Middle frontal gyrus (tissue), 1 donor: Measurements from ENCODE around the gene EPDR1.

ENCODE experiments used
- DNase-seq: peaks from one replicate; pipeline ENCODE4 v3.0.0-alpha.2; 2015; ENCODE audit warnings: low spot score; ENCODE audit errors: extremely low spot score

The EPDR1 gene

DNA sequence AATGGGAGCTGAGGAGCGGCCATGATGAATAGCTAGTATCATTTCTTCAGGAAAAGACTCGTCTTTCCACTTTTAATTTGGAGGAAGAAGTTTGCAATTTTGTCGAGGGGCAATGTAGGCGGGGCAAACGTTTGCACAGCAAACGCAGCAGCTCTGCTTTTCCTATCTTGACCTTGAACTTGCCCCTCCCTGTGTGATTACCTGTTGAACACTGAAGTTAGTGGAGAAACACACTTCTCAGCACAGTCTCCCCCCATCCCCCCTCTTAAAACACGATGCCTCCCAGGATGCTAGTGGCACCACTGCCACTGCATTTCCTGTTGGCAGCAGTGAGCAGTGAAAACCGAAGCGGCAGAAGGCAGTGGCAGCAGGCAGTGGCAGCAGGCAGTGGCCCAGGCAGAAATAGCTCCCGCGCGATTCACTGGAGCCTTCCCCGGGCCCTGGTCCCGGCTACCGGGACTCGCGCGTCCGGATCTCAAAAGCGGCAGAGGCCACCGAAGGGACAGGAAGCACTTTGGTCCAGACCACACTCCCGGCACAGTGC lies at the start of gene EPDR1:
EPDR1 (plus strand) TSS at position 336 of the 544 bp plus-strand sequence. CDS start 300 bp downstream, outside the sequence.
- peak; percentile 46 for DNase-seq

DNA sequence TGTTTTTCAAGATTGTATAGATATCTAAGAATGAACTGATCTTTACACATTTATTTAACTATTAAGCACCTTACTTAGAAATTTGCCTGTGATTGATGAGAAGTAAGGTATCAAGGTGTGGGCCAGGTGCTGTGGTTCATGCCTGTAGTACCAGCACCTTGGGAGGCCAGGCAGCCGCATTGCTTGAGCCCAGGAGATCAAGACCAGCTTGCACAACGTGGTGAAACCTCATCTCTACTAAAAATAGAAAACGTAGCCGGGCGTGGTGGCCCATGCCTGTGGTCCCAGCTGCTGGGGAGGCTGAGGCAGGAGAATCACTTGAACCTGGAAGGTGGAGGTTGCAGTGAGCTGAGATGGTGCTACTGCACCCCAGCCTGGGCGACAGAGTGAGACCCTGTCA lies 38.4 kb upstream of the EPDR1 start:
- DNase-seq, result no peak

DNA sequence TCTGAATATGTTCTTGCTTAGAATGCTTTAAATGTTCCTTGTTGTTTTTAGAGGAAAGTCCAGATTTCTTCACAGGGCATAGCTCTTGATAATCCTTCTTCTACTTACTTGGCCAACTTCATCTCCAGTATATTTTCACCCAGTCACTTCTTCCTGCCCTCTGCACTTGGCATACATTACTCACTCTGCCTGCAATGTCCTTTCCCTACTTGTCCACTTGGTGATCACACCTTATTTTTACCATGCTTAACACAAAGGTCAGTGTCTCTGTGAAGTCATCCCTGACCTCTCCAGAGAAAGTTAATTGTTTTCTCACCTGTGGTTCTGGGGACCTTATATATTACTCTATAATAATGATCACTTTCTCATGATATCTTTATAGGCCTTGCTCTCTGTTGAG lies 27.1 kb upstream of the EPDR1 start:
- DNase-seq, result no peak

DNA sequence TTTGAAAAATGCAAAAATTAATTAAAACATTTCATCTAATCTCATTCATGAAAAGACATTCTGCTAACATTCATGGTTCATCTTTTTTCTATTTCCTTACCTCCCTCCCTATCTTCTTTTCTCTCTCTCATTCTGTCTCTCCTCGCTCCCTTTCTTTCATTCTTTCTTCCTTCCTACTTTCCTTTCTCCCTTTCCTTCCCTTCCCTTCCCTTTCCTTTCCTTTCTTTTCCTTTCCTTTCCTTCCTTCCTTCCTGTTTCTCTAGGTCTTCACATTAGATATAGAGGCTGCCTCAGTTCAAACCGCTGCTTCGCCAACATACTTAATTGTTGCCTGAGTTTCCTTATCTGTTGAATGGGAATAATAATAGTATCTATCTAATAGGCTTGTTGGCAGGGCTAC lies 25.8 kb upstream of the EPDR1 start:
- no peak for DNase-seq

DNA sequence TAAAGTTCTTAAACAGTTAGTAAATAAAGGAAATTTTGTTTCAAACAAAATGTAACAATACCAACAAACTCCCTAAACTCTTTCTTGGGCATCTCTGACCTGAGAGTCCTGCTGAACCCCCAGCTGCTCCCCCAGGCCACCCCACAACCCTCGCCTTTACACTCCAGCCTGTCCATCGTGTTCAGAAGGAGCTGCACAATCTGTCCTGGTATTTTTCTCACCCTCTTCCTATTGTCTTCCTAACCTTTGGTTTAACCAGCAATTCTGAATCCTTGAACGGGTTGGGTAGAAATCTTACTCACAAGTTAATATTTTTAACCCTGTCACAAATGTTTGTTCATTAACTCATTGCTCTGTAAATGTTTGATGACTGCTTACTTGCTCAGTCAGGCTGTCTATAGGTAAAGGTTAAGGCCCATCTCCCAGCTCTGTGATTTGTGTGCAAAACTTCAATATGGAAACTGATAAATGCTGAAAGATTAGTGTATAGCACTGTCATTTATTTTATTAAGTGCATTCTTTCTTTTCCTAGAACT lies 20.7 kb upstream of the EPDR1 start:
- DNase-seq, result no peak

DNA sequence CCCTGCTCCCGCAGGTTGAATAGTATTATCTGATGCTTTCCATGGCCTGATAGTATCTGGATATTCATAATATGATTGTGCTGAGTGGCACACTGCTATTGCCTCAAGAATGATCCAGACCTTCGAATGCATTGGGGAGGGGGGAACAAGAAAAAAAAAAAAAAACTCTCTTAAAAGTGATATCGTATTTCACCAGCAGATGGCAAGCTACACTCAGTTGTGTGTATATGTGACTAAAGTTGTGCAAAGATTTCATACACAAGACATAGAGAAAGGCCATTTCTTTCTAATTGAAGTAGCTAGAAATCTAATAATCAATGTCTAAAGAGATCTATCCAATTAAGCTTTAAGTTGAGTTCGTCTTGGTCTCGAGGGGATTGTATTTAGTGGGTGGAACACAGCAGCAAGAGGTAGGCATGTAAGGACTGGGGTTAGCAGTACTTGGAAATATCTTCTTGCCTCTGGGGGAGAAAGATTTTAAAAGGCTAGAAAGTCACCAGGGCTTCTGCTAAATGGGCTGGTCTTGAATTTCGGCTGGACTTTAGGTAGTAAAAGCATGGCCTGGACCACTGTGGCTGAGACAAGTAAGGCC lies 19.1 kb upstream of the EPDR1 start:
- DNase-seq, result no peak

DNA sequence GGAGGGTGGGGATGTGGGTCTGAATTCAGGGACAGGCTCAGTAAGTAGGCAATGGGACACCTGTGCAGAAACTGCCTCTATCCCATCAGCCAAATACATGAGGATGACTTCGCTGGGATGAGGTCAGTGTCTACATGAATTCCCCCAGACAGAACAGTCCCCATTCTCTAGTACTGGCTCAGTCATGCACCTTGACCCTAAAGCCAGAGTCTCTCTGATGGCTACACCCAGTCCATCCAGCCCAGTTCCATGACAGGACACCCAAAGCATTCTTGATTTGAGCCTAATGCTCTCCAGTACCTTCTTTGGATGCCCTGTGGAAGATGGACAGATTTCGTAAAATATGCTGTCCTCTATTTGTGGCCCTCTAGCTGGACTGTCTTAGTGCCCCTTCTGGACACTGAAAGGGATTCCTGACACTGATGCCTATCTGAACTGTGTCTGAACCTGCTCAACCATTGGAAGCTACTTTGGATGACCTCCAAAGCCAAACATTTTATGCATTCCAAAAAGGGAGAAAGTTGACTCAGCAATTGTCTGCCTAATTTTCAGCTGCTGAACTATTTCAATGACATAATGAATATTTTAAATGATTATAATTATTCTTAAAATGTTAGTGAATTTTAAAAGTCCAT lies 18.4 kb upstream of the EPDR1 start:
- no peak for DNase-seq

DNA sequence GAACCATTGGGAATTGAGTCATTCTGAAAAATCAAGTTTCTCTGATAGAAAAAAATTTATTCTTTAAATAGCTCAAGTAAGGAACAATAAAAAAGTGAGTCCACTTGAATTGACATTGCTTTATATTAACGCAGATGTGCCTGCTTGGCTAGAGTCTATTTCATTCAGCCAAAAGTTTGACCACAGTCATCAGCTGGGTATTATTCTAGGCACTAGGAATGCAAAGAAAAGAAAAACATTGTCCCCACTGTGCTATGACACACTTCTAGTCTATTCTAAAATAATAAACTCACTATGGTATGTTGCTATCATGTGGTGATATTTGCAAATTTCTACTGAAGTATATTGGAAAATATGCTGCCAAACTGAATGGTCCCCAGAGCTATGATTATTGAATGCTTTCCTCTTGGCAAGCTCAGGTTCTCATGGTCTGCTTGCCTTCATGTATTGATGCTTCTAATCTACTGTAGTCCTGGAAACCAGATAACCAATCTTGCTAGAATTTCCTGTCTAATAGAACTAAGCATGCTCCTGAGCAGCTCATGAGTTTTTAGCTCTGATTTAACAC lies 12.1 kb upstream of the EPDR1 start:
- no peak for DNase-seq

- DNase-seq, result no peak
Measured at GRCh38 chr7:37912756-37913155, 7.7 kb upstream of the EPDR1 start.

GRCh38 chr7:37915438-37915837 lies 5.0 kb upstream of the EPDR1 start:
- DNase-seq, result no peak

DNA sequence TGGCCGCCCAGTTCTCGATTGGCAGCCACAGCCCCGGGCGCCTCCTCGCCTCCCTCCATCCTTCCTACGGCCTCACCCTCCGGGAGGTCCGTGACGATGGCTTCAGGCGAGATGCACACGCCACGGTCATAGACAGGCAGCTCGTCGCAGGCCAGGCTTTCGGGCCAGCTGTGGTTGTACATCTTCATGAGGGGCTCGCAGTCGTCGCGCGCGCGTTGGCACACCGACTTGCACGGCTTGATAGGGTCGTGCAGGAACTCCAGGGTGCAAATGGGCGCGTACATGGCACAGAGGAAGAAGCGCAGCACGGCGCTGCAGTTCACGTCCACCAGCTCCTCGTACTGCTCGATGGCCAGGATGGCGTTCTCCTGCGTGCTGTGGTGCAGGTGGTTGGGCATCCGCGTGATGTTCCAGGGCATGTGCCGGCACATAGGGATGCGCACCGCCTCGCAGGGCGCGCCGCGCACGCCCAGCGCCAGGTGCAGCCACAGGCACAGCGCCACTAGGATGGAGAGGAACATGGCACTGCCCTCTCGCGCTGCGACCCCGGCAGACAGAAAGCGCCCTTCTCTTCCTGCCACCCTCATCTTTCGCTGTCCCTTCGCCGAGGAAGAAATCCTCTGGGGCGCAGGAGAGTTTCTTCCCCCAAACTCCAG lies 4.3 kb upstream of the EPDR1 start:
- no peak for DNase-seq

DNA sequence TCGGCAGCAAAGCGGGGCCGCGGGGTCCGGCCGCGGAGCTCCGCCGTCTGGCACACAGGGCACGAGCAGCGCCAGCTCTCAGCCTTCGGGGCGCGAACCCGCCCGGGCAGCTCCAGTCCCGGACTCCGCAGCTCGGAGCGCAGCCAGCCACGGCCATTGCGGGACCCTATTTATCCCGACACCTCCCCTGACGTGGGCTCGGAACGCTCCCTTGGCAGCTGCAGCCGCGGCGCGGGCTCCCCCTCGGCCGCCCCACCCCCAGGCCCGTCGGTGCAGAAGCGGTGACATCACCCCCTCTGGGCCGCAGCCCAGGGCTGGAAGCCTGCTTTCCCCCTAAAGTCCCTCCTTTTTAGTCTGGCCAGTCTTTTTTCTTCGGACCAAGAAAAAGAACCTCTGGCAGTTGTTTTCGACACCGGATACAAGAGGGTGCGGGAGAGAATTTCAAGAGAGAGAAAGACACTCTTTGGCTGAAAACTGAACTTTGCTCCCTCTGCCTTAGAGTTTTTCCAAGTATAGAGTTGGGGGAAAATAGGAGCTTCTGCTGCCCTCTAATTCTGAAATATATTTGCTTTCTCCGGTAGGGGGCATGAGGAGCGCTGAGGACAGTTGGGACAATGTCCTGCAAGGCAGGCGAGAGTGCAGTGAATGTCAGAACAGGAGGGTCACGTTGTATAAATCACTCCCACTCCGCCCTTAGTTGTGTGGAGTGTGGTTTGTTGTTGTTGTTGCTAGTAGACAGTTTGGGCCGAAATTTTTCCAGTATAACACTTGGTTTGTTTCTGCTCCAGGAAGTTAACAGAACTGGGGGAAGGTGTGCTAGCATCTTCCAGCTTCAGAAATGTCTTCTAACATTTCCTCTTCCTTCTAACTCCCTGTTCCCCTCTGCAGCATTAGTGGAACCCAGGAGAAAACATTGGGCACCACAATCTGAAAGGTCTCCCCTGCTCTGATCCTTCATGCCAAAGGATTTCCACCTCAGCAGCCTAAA lies 3.5 kb upstream of the EPDR1 start, which contains the start of gene SFRP4:
SFRP4 (minus strand) TSS at position 145 of the 988 bp plus-strand sequence. CDS start 280 bp downstream, outside the sequence.
- DNase-seq, result peak; percentile 17

DNA sequence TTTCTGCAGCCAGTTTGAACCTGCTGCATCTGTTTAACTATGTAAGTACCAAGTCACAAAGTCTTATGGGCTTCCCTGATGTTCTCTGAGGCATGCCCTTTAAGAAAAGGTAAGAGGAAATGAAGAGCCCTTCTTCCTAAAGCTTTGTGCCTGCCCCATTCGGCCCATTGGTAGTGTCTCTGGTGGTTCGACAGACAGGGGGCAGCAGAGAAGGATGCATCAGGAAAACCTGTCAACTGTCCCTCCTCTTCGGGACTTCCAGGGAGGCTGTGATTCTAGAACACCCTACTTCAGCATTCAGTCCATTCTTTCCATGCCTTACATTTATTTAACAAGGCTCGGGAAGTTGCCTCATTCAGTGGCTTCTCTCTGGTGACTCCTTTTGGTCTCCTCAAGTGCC lies 1.9 kb upstream of the EPDR1 start:
- no peak for DNase-seq

- DNase-seq, result no peak
Measured at GRCh38 chr7:37920849-37921805, 687 bp downstream of the EPDR1 start.

GRCh38 chr7:37921876-37922275 lies 1.4 kb downstream of the EPDR1 start:
- DNase-seq, result no peak

DNA sequence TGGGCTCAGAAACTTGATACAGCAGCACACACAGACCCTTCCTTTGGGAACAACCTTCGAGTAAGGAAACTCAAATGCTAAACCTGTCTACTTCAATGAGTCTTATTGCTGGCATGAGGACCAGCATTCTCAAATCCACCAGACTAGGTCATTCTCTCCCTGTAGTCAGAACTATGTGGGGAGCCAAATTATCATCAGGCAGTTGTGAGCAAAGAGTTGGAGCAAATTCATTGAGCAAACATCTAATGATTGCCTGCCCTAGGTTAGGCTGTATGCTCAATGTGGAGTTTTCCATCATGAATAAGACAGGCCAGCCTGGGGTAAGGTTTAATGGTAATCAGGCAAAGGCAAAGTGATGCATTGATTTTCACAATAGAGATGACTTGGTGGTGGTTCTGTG lies 3.6 kb downstream of the EPDR1 start:
- DNase-seq, result no peak

GRCh38 chr7:37924491-37925041 lies 4.1 kb downstream of the EPDR1 start:
- DNase-seq, result no peak

- DNase-seq, result no peak
Measured at GRCh38 chr7:37925620-37926019, 5.2 kb downstream of the EPDR1 start.

DNA sequence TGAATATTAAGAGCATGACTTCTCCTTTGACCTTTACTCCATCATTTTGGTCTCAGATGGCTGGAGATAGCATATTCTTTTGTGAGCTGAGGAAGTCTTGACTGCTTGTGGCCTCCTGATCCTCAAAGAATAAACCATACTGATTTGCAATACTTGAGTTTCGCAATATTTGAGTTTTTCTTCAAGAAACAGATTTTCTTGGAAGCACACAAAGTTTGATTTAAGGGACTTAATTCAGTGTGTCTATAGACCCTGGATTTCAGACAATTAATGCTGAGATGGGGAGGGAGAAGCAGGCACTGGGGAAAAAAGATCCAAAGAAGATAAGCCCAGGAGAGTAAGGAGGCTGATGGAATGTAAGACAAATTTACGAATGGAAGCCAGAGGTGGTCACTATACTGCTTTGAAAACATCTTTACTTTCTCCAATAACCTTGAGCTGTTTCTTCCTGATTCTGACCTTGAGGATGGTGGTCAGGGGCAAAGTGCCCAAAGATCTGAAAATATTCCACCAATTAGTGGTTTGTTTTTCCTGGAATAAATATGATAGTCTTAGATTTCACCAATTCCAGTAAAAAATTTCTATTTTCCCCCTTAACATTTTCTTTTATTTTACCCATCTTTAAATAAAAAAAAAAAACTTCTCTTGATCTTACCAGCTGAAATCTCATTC lies 7.5 kb downstream of the EPDR1 start:
- DNase-seq, result no peak
